ENCODE data around the gene PTCD3. TPM values are rescaled to one million over a fixed set of nuclear protein-coding genes. Genes with fewer than 3 reads are reported as not detected.

The PTCD3 gene
- total RNA-seq, 2 experiments from 2014 or later, result 141 to 162 TPM

DNA sequence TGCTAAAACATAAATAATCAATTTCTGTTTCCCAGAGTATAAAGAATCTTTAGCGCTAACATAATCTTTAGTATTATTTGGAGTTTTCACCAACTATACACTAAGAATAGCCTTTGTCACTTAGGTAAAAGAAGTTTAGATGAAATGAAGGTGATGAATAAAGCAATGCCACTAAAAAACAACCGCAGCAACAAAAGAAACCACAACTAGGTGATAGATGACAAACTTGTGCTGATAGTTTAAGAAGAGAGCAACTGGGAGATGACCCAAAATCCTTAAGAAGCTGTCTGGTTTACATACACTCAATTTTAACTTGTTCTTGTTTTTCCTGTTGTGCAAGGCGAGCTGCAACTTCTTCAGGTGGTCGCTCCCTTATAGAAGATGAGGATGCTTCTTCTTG, 64.4 kb downstream of the PTCD3 start:
- POLR2A ChIA-PET, result no interaction called here
- DNase-seq, result no peak
- peaks cover 53% of the 10 kb centered on the region for H3K36me3 Mint-ChIP-seq (ENCODE audit: low read depth)

DNA sequence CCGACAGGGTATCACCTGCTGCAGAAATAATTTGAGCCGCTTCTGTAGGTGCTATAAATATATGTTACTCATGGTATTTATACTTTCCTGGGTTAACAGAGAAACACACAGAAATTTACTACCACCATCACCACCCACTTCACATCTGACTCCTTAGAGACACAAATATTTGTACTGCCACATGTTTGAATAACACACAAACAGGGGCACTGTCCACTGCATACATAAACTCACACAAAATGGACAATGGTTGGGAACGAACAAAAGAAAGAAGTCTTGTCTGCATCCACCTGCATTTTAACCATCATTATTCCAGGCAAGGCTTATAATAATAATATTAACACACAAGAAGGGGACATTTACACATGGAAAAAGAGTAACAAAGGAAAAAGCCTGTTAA, 65.3 kb downstream of the PTCD3 start:
- H3K4me3 Mint-ChIP-seq, result no peak overlapping the region
- no peaks in the 10 kb centered on the region for H3K9me3 Mint-ChIP-seq
- H3K27ac Mint-ChIP-seq, result no peak overlapping the region
- POLR2A ChIA-PET, result no interaction called here
- no peak for DNase-seq
- peaks cover 55% of the 10 kb centered on the region for H3K36me3 Mint-ChIP-seq (ENCODE audit: low read depth)
- peaks cover 17% of the 10 kb centered on the region for H3K4me1 Mint-ChIP-seq
- no peaks in the 10 kb centered on the region for H3K27me3 Mint-ChIP-seq
- CTCF ChIA-PET, result interaction anchor here (0.9 to 1.0 kb wide), 2 partner anchors 20 to 21 kb away, joined by 3 to 4 read pairs; no protein-coding TSS in a partner anchor

More for the DNA sequence above, 64.4 kb downstream of the PTCD3 start:
- H3K9me3 Mint-ChIP-seq, result no peaks in the 10 kb centered on the region
- H3K4me3 Mint-ChIP-seq, result no peak overlapping the region
- CTCF ChIA-PET, result interaction anchor here (0.6 to 1.8 kb wide), 3 partner anchors 12 to 63 kb away, joined by 3 to 4 read pairs (median 3); no protein-coding TSS in a partner anchor
- H3K27me3 Mint-ChIP-seq, result no peaks in the 10 kb centered on the region
- H3K4me1 Mint-ChIP-seq, result peaks cover 14% of the 10 kb centered on the region
- H3K27ac Mint-ChIP-seq, result no peak overlapping the region

DNA sequence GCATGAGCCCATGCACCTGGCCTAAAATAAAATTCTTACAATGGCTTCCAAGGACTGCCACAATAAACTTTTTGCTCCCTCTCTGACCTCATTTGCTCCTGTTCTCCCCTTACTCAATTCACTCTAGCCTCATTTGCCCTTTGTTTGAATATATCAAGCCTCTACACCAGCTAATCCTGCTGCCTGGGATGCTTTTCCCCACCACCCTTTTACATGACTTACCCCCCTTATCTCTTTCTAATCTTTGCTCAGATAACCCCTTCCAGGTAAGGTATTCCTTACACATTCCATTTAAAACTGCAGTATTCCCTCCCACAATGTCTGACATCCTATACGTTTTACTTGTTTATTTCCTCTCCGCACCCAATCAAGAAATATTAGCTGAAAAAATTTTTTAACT, 66.6 kb downstream of the PTCD3 start:
- peaks cover 20% of the 10 kb centered on the region for H3K4me1 Mint-ChIP-seq
- CTCF ChIA-PET, result no interaction called here
- no peaks in the 10 kb centered on the region for H3K9me3 Mint-ChIP-seq
- H3K36me3 Mint-ChIP-seq (ENCODE audit: low read depth), result peaks cover 60% of the 10 kb centered on the region
- POLR2A ChIA-PET, result no interaction called here
- H3K27ac Mint-ChIP-seq, result no peak overlapping the region
- H3K4me3 Mint-ChIP-seq, result no peak overlapping the region
- H3K27me3 Mint-ChIP-seq, result no peaks in the 10 kb centered on the region
- DNase-seq, result no peak

DNA sequence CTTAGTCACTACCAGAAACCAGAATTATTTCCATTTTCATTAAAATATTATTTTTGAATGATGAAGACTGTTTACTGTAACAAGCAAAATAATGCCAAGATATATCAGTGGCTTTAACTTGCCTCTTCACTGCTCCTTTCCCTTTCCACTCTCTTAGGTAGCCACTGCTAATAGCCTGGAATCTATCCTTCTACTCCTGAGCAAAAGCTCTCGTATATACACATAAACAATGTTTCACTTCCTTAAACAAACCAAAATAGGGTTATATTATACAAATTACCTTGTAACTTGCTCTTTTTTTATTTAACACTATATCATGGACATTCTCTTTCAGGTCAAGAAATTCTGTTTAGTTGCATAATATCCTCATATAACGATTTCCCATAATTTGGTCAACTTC, 68.4 kb downstream of the PTCD3 start:
- CTCF ChIA-PET, result no interaction called here
- POLR2A ChIA-PET, result no interaction called here
- H3K27me3 Mint-ChIP-seq, result no peaks in the 10 kb centered on the region
- no peak overlapping the region for H3K27ac Mint-ChIP-seq
- peaks cover 61% of the 10 kb centered on the region for H3K36me3 Mint-ChIP-seq (ENCODE audit: low read depth)
- no peak overlapping the region for H3K4me3 Mint-ChIP-seq
- H3K4me1 Mint-ChIP-seq, result peaks cover 22% of the 10 kb centered on the region
- DNase-seq, result no peak
- H3K9me3 Mint-ChIP-seq, result no peaks in the 10 kb centered on the region

DNA sequence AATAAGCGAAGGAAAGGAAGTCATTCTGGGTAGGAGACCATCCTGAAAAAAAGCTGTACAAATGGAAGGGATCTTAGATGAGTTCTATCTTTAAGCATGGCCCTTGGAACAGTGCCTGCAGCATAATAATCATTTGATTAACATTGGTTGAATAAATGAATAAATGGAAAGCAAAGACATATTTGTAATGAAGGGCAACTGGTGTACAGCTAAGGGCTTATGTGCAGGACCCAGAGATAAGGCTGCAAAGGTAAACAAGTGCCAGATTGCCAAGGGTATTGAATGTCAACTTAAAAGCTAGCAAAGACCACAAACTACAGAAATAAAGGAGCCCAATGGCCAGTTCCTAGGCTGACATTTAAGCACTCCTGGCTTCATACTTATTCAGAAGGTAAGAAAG, 69.8 kb downstream of the PTCD3 start:
- Mint-ChIP-seq H3K27ac (no peak overlapping the region), H3K4me1 (peaks cover 21% of the 10 kb centered on the region), H3K27me3 (no peaks in the 10 kb centered on the region), H3K4me3 (no peak overlapping the region), H3K36me3 (ENCODE audit: low read depth) (peaks cover 61% of the 10 kb centered on the region), H3K9me3 (no peaks in the 10 kb centered on the region)
- DNase-seq, result no peak
- ChIA-PET POLR2A (no interaction called here), CTCF (interaction anchor here (0.8 to 1.0 kb wide), 2 partner anchors 11 to 74 kb away, joined by 3 to 4 read pairs; no protein-coding TSS in a partner anchor)

DNA sequence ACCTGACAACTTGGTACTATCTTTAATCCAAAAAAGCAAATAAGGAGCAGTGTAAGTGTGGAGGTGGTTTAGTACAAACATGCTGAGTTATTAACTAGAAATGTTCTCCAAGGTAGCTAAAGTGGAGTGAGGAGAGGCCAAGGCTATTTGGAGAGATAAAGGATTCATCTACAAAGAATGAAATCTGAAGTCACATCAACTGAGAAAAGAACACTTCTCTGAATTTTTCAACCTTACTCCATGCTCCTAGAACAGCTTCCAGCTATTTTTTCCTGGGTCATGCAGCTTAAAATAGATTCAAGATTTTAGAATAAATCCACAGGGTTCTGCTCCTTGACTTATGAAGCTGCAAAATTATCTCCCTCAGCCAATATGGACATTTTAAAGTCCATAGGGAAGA, 70.6 kb downstream of the PTCD3 start:
- H3K27me3 Mint-ChIP-seq, result no peaks in the 10 kb centered on the region
- H3K36me3 Mint-ChIP-seq (ENCODE audit: low read depth), result peaks cover 61% of the 10 kb centered on the region
- no peak for DNase-seq
- H3K27ac Mint-ChIP-seq, result no peak overlapping the region
- H3K4me1 Mint-ChIP-seq, result peaks cover 24% of the 10 kb centered on the region
- no peaks in the 10 kb centered on the region for H3K9me3 Mint-ChIP-seq
- no peak overlapping the region for H3K4me3 Mint-ChIP-seq
- ChIA-PET POLR2A (no interaction called here), CTCF (interaction anchor here (0.6 to 1.0 kb wide), 3 partner anchors 10 to 633 kb away, joined by 3 to 4 read pairs (median 3); no protein-coding TSS in a partner anchor)

DNA sequence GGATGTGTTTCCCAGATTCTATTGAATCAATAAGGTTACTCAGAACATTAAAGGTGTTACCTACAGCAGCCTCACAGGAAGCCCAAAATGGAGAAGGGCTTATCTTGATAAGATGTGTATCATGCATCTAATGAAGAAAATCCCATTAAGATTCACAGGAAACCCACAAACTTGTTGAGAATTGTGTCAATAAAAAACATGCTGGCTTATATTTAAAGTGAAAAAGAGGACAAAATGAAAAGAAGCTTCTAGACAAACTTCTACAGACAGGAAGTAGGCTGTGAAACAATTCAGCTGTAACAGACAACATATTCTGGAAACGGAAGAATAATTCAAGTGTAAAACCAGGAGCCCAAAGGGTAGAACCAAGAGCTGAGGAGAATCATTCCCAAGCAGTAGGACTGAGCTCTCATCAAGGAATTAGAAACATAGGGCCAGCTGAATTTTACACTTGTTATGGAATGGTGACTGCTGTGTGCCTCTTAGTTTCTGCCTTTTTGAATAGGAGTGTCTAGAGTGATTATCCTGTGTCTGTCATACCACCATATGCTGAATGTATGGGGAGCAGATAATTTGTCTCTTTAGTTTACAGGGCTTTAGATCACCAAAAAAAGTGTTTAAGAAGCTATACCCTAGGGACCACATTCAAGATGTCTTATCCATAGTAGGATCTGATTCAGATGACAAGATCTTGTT, 79.6 kb downstream of the PTCD3 start:
- CTCF ChIA-PET, result interaction anchor here (0.6 to 1.3 kb wide), 5 partner anchors 9 to 358 kb away, joined by 3 to 5 read pairs (median 4); no protein-coding TSS in a partner anchor
- POLR2A ChIA-PET, result interaction anchor here (0.7 to 1.3 kb wide), 2 partner anchors 9 to 255 kb away, joined by 3 to 6 read pairs; partner anchors contain the start of gene IMMT
- Mint-ChIP-seq H3K4me3 (peak overlapping the region; percentile 45), H3K4me1 (peaks cover 76% of the 10 kb centered on the region), H3K36me3 (ENCODE audit: low read depth) (peaks cover 31% of the 10 kb centered on the region), H3K9me3 (no peaks in the 10 kb centered on the region), H3K27ac (peak overlapping the region; percentile 91), H3K27me3 (no peaks in the 10 kb centered on the region)
- no peak for DNase-seq

DNA sequence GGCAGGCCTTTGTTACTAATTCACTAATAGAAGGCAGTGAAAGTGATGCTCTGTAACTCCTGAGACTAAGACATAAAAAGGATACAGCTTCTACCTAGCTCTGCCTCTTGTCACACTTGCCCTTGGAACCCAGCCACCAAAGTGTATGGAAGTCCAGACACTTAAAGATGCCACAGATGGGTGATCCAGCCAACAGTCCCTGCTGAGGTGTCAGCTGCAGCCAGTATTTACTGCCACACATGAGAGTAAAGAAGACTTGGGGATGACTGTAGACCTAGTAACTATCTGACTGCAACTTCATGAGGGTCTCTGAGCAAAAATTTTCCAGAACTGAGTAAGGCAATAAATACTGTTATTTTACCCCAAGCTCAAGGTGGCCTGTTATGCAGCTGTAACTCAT, 80.4 kb downstream of the PTCD3 start:
- ChIA-PET CTCF (interaction anchor here (0.6 to 1.5 kb wide), 4 partner anchors 10 to 1365 kb away, joined by 3 to 4 read pairs (median 3); no protein-coding TSS in a partner anchor), POLR2A (interaction anchor here (1.3 kb wide), 1 partner anchor 8 kb away, joined by 6 read pairs; the partner anchor contains the start of gene IMMT)
- H3K4me3 Mint-ChIP-seq, result peak overlapping the region; percentile 45
- peaks cover 79% of the 10 kb centered on the region for H3K4me1 Mint-ChIP-seq
- peaks cover 35% of the 10 kb centered on the region for H3K36me3 Mint-ChIP-seq (ENCODE audit: low read depth)
- H3K9me3 Mint-ChIP-seq, result no peaks in the 10 kb centered on the region
- peak overlapping the region; percentile 91 for H3K27ac Mint-ChIP-seq
- DNase-seq, result no peak
- no peaks in the 10 kb centered on the region for H3K27me3 Mint-ChIP-seq

DNA sequence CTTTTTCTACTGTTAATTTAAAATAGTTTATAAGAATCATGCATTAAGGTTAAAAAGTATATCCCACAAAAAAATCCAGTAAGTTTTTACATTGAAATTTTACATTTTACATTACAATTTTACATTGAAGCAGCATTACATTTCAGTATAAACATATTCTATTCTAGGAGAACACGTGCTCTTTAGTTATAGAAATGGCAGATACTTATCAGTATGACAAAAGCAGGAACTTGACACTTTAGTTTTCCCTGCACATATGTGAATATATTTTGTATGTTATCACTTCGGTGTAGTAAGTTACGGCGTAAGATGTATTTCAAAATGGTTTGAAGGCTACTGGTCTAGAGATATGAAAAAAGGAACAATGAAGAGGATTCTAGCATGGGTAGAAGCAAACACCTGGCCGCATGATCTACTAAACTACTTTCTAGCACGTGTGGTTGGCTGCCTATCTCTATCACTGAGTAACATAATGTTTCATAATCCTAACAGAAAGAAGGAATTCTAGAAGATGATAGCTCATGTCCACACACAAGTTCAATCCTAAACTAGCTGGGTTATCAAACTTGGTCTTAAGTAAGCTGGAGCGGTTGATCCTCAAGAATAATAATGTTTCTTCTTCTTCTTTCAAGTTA, 83.9 kb downstream of the PTCD3 start:
- Mint-ChIP-seq H3K27ac (no peak overlapping the region), H3K4me3 (no peak overlapping the region), H3K36me3 (ENCODE audit: low read depth) (peaks cover 45% of the 10 kb centered on the region), H3K27me3 (no peaks in the 10 kb centered on the region), H3K4me1 (peaks cover 82% of the 10 kb centered on the region), H3K9me3 (no peaks in the 10 kb centered on the region)
- POLR2A ChIA-PET, result no interaction called here
- DNase-seq, result no peak
- CTCF ChIA-PET, result interaction anchor here (0.5 to 1.6 kb wide), 2 partner anchors 18 to 557 kb away, joined by 3 read pairs; no protein-coding TSS in a partner anchor

Other genes starting within 250 kb of the PTCD3 start
- gene ST3GAL5, start 217.2 kb upstream of the PTCD3 start, total RNA-seq, result 10 to 100 TPM; 36.3 to 36.8 TPM
- 10 to 100 TPM; 34.5 to 36.6 TPM for gene POLR1A, start 349 bp upstream of the PTCD3 start, total RNA-seq
- gene IMMT, start 89.2 kb downstream of the PTCD3 start, total RNA-seq, result 100 to 1,000 TPM; 130 to 135 TPM
- 10 to 100 TPM; 45.0 to 58.0 TPM for gene MRPL35, start 93.2 kb downstream of the PTCD3 start, total RNA-seq
- under 1 TPM; 0.17 to 0.20 TPM for gene REEP1, start 231.4 kb downstream of the PTCD3 start, total RNA-seq

Measured in activated CD4-positive, alpha-beta T cell treated with anti-CD3 and anti-CD28 coated beads, Interleukin-2, amount 10 ng/mL, durations not matched to agents 7 days and 5 days (primary cell).